K562 (cell line): ENCODE measurements around the gene CAMK2D. TPM values are rescaled to one million over a fixed set of nuclear protein-coding genes. Genes with fewer than 3 reads are reported as not detected.

ENCODE experiments used
- ATAC-seq: fragments of 200-7000 bp; cut with Tn5 transposase; 3 replicates; pipeline ENCODE4 v1.9.1; 2020; ENCODE audit warnings: moderate library complexity
- BruUV-seq: library from RNA; stranded (reverse); fragments of 400-500 nt; replicated peaks from 2 replicates; lab custom pipeline; 2021; lab: Mats Ljungman, UMichigan
- CTCF ChIA-PET: fragments of 300-600 bp; formaldehyde crosslinking; extraction: SDS; loops from one replicate; lab custom pipeline; 2021; ENCODE audit warnings: low intra/inter-chr PET ratio; lab: Yijun Ruan, JAX
- POLR2A ChIA-PET: fragments of 300-600, 350-650 bp; sonication (Branson Sonifier 250); formaldehyde crosslinking; extraction: SDS; loops from one replicate; lab custom pipeline; 2021; ENCODE audit warnings: antibody characterized with exemption, inconsistent platforms; lab: Yijun Ruan, JAX
- DNase-seq, 4 experiments: peaks; one replicate each; pipeline versions ENCODE4 v3.0.0 to v3.0.0-alpha.2; 2011 to 2018; ENCODE audit warnings: low spot score in 3 of 4, mixed read lengths in 3 of 4; ENCODE audit errors: extremely low read depth in 1 of 4
- FAIRE-seq: peaks from 2 replicates; lab custom pipeline; 2011; peaks lifted over from hg19 to GRCh38; lab: Jason Lieb, UNC
- H2AFZ ChIP-seq: 2 replicates; pipeline ENCODE4 v1.6.0; 2011; ENCODE audit warnings: low read depth, low read length, control low read depth, inconsistent platforms
- H3K27ac ChIP-seq: fragments of 200-600 bp; 3 replicates; pipeline ENCODE4 v1.8.0; 2011; ENCODE audit warnings: low read depth, mild to moderate bottlenecking, control low read depth, inconsistent platforms, low read length, moderate library complexity, mixed read lengths; ENCODE audit errors: extremely low read depth
- H3K27me3 ChIP-seq, 2 experiments: fragments of 300-600 bp in 1 of 2; 2 replicates in 1 of 2; 3 replicates in 1 of 2; pipeline versions ENCODE4 v1.6.0 to v1.8.0; 2011; ENCODE audit warnings: inconsistent platforms in 2 of 2, low read length in 2 of 2, mild to moderate bottlenecking in 1 of 2, mixed read lengths in 1 of 2, moderate library complexity in 1 of 2; ENCODE audit not compliant: control insufficient read depth in 2 of 2, insufficient read depth in 2 of 2
- H3K36me3 ChIP-seq: fragments of 300-600 bp; 3 replicates; pipeline ENCODE4 v1.8.0; 2011; ENCODE audit warnings: mild to moderate bottlenecking, low read length, inconsistent platforms; ENCODE audit not compliant: control insufficient read depth, insufficient read depth
- H3K4me1 ChIP-seq, 2 experiments: fragments of 200-600 bp in 1 of 2; replicated peaks in 1 of 2; 2 replicates in 1 of 2; 3 replicates in 1 of 2; pipeline versions ENCODE4 v1.5.1 to v1.8.0; 2011; ENCODE audit warnings: inconsistent platforms in 2 of 2, low read length in 2 of 2, mild to moderate bottlenecking in 1 of 2, mixed read lengths in 1 of 2, moderate library complexity in 1 of 2; ENCODE audit not compliant: control insufficient read depth in 2 of 2, insufficient read depth in 2 of 2
- H3K4me2 ChIP-seq: 2 replicates; pipeline ENCODE4 v1.6.1; 2011; ENCODE audit warnings: low read length, control low read depth, inconsistent platforms, mixed read lengths; ENCODE audit not compliant: insufficient read depth
- H3K4me3 ChIP-seq: fragments of 200-600 bp; sonication (generic), shearing (Covaris generic); 2 replicates; pipeline ENCODE4 v1.5.1; 2016; ENCODE audit warnings: control low read depth, inconsistent platforms
- H3K79me2 ChIP-seq: fragments of 200-600 bp; 3 replicates; pipeline ENCODE4 v1.8.0; 2011; ENCODE audit warnings: low read length, inconsistent platforms; ENCODE audit not compliant: control insufficient read depth, insufficient read depth
- H3K9ac ChIP-seq, 2 experiments: 2 replicates each; pipeline versions ENCODE4 v1.6.0 to v1.6.1; 2011; ENCODE audit warnings: low read depth in 2 of 2, low read length in 2 of 2, control low read depth in 1 of 2, inconsistent platforms in 1 of 2, mild to moderate bottlenecking in 1 of 2, mixed read lengths in 1 of 2; ENCODE audit not compliant: insufficient read depth in 1 of 2
- H3K9me1 ChIP-seq: one replicate; pipeline ENCODE4 v1.6.0; 2011; ENCODE audit warnings: inconsistent platforms, mild to moderate bottlenecking, low read length, moderate library complexity; ENCODE audit not compliant: control insufficient read depth, insufficient read depth
- H3K9me3 ChIP-seq: replicated peaks from 2 replicates; pipeline ENCODE4 v1.5.1; 2011; ENCODE audit warnings: low read depth, low read length, inconsistent platforms; ENCODE audit not compliant: control insufficient read depth, insufficient read depth
- H4K20me1 ChIP-seq: replicated peaks from 2 replicates; pipeline ENCODE4 v1.6.1; 2011; ENCODE audit warnings: low read length, inconsistent platforms, mixed read lengths; ENCODE audit not compliant: control insufficient read depth, insufficient read depth
- FOXP1 ChIP-seq: sonication (generic); formaldehyde crosslinking; IDR thresholded peaks from 2 replicates; pipeline ENCODE4 v1.8.0; 2022; ENCODE audit warnings: mild to moderate bottlenecking, missing genetic modification reagents
- PHB ChIP-seq: fragments of 250-450 bp; sonication (Bioruptor Pico); IDR thresholded peaks from 2 replicates; pipeline ENCODE4 v1.5.0; 2021
- RAD21 ChIP-seq, 2 experiments: fragments of 250-450 bp in 1 of 2; fragments of 450-650 bp in 1 of 2; sonication (Bioruptor Pico) in 1 of 2; formaldehyde crosslinking in 1 of 2; IDR thresholded peaks in 1 of 2; conservative IDR thresholded peaks in 1 of 2; 2 replicates each; pipeline versions ENCODE4 v1.4.0 to v1.8.0; 2020 to 2022; ENCODE audit warnings: mild to moderate bottlenecking in 2 of 2, moderate library complexity in 1 of 2
- RB1 ChIP-seq: fragments of 450-650 bp; IDR thresholded peaks from 2 replicates; pipeline ENCODE4 v1.6.1; 2017; ENCODE audit warnings: low read depth, mild to moderate bottlenecking
- SUPT5H ChIP-seq: fragments of 450-650 bp; IDR thresholded peaks from 2 replicates; pipeline ENCODE4 v1.6.1; 2016
- TFAM ChIP-seq: fragments of 250-450 bp; sonication (Bioruptor Pico); conservative IDR thresholded peaks from 2 replicates; pipeline ENCODE4 v1.5.0; 2021; ENCODE audit warnings: mild to moderate bottlenecking, moderate library complexity
- TRIM28 ChIP-seq: fragments of 450-650 bp; IDR thresholded peaks from 2 replicates; pipeline ENCODE4 v1.6.1; 2017
- ZNF140 ChIP-seq: fragments of 250-450 bp; sonication (Bioruptor Pico); IDR thresholded peaks from 2 replicates; pipeline ENCODE4 v1.8.0; 2021; ENCODE audit warnings: moderate library complexity, mild to moderate bottlenecking, inconsistent platforms
- ZNF184 ChIP-seq: sonication (generic); formaldehyde crosslinking; IDR thresholded peaks from 2 replicates; pipeline ENCODE4 v1.5.0; 2020; ENCODE audit warnings: missing genetic modification reagents
- ZNF274 ChIP-seq: IDR thresholded peaks from 2 replicates; pipeline ENCODE4 v1.6.1; 2011; ENCODE audit warnings: low read depth, mild to moderate bottlenecking, low read length, moderate library complexity, borderline replicate concordance
- ZNF644 ChIP-seq: fragments of 200-800 bp; sonication (Bioruptor generic); IDR thresholded peaks from 2 replicates; pipeline ENCODE4 v1.6.1; 2016; ENCODE audit warnings: low read depth, missing genetic modification characterization, missing compliant biosample characterization
- WGBS: fragments of 100-300 bp; shearing (Covaris generic); methylation state at CpG from one replicate; pipeline ENCODE4 v1.1.6; 2016; ENCODE audit warnings: low coverage, mixed read lengths; ENCODE audit not compliant: insufficient coverage; ENCODE audit errors: missing lambda C conversion rate; 5-methylcytosine and 5-hydroxymethylcytosine counted together
- in situ Hi-C: fragments of 300-500 bp; cut with MboI; formaldehyde crosslinking; loops from 4 replicates; pipeline ENCODE4 v1.15.0; 2018; ENCODE audit warnings: inconsistent platforms, mixed read lengths
- intact Hi-C: fragments of 100-400 bp; cut with micrococcal nuclease; formaldehyde crosslinking; loops from 2 replicates; pipeline ENCODE4 v1.14.2; 2022
- polyA plus RNA-seq, 8 experiments: library from polyadenylated mRNA; depleted of rRNA in 4 of 8; stranded (reverse) in 5 of 8; unstranded in 3 of 8; fragments of >200 nt; fragmentation: Nextera tagmentation in 2 of 8; fragmentation: Illumina TruSeq in 1 of 8; extraction: Ambion mirVana in 2 of 8; extraction: Trizol in 1 of 8; gene quantifications; 2 replicates each; pipeline versions ENCODE4 v1.2.1 to v1.2.3, GENCODE V29; 2011 to 2014; ENCODE audit warnings: inconsistent platforms in 1 of 8, missing spikeins in 1 of 8
- total RNA-seq, 7 experiments: library from RNA; depleted of rRNA in 6 of 7; stranded (reverse); fragments of >200 nt in 6 of 7; fragmentation: Illumina TruSeq in 2 of 7; extraction: Trizol in 2 of 7; gene quantifications; 2 replicates each; pipeline versions ENCODE4 v1.2.1 to v1.2.3, GENCODE V29; 2011 to 2021; ENCODE audit warnings: low replicate concordance in 1 of 7
- TF ChIP-seq, protein P1 (sequence below): fragments of 250-450 bp; sonication (Bioruptor Pico); IDR thresholded peaks from 2 replicates; pipeline ENCODE4 v1.4.0; 2020; ENCODE audit warnings: mild to moderate bottlenecking
- TF ChIP-seq, protein P2 (sequence below): sonication (generic); formaldehyde crosslinking; IDR thresholded peaks from 2 replicates; pipeline ENCODE4 v1.8.1; 2023; ENCODE audit warnings: mild to moderate bottlenecking, missing genetic modification reagents, moderate library complexity
- TF ChIP-seq, protein P3 (sequence below): fragments of 450-650 bp; IDR thresholded peaks from 2 replicates; pipeline ENCODE4 v1.6.1; 2016; ENCODE audit warnings: missing biosample characterization, missing genetic modification characterization
- TF ChIP-seq, protein P4 (sequence below): fragments of 450-650 bp; IDR thresholded peaks from 2 replicates; pipeline ENCODE4 v1.6.1; 2018; ENCODE audit warnings: mild to moderate bottlenecking, low read depth; ENCODE audit not compliant: partially characterized antibody
- TF ChIP-seq, protein P5 (sequence below): fragments of 250-450 bp; sonication (Bioruptor Pico); IDR thresholded peaks from 2 replicates; pipeline ENCODE4 v1.4.0; 2020; ENCODE audit warnings: borderline replicate concordance

The CAMK2D gene
- total and polyA plus RNA-seq, 9 of the 15 experiments (the other 6 are each of a cell fraction or from before 2014, with no cell fraction given): 0.01 to 0.33 (median 0.04) TPM; not detected in 2

GRCh38 chr4:113446019-113446418, 315.5 kb downstream of the CAMK2D start (continued):
- TF ChIP-seq RB1 (no peak), RAD21 (CRISPR knock-in tag; conservative IDR thresholded peaks at IDR 0.05 in 1 of 2, IDR thresholded peaks at IDR 0.05 in 1 of 2) (no peak), FOXP1 (CRISPR knock-in tag) (no peak), SUPT5H (no peak), ZNF184 (CRISPR knock-in tag) (no peak), ZNF644 (tag) (no peak), ZNF140 (no peak), PHB (no peak)
- TF ChIP-seq, protein P1, sequence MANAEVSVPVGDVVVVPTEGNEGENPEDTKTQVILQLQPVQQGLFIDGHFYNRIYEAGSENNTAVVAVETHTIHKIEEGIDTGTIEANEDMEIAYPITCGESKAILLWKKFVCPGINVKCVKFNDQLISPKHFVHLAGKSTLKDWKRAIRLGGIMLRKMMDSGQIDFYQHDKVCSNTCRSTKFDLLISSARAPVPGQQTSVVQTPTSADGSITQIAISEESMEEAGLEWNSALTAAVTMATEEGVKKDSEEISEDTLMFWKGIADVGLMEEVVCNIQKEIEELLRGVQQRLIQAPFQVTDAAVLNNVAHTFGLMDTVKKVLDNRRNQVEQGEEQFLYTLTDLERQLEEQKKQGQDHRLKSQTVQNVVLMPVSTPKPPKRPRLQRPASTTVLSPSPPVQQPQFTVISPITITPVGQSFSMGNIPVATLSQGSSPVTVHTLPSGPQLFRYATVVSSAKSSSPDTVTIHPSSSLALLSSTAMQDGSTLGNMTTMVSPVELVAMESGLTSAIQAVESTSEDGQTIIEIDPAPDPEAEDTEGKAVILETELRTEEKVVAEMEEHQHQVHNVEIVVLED (CRISPR knock-in tag): no peak
- TF ChIP-seq, protein P2, sequence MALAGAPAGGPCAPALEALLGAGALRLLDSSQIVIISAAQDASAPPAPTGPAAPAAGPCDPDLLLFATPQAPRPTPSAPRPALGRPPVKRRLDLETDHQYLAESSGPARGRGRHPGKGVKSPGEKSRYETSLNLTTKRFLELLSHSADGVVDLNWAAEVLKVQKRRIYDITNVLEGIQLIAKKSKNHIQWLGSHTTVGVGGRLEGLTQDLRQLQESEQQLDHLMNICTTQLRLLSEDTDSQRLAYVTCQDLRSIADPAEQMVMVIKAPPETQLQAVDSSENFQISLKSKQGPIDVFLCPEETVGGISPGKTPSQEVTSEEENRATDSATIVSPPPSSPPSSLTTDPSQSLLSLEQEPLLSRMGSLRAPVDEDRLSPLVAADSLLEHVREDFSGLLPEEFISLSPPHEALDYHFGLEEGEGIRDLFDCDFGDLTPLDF: no peak

DNA sequence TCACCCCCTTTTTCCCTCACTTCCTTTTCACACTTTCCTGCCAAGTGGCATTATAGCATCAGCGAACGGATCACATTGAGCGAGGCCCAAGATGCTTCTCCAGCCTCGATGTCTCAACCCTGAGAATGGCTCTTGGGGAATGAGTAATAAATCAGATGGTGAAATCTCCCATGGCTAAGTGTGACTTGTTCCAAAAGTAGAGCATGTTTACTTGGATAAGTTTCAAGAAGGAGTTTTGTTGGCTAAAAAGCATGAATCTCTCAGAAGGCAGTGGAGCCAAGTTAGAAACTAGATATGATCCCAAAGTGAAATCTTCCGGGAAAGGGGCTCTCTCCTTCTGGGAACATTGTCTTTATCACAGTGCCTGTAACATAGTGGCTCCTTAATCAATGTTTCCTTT, 316.3 kb downstream of the CAMK2D start:
- Histone ChIP-seq H3K4me3 (no peak overlapping the region), H3K79me2 (no peaks in the 10 kb centered on the region), H3K36me3 (no peaks in the 10 kb centered on the region), H3K9me1 (no peaks in the 10 kb centered on the region), H3K9ac (no peak overlapping the region), H4K20me1 (no peaks in the 10 kb centered on the region), H3K4me2 (no peak overlapping the region), H3K27me3 (no peaks in the 10 kb centered on the region), H3K9me3 (no peaks in the 10 kb centered on the region), H2AFZ (no peak overlapping the region), H3K4me1 (no peaks in the 10 kb centered on the region), H3K27ac (no peak overlapping the region)
- intact Hi-C loops: no loop called here
- BruUV-seq: no TSS peak
- ChIA-PET CTCF (no interaction called here), POLR2A (no interaction called here)
- FAIRE-seq (no peak), DNase-seq (no peak), ATAC-seq (no peak)
- WGBS: 0% methylated on average over 5 of the region's 5 CpGs
- in situ Hi-C loops: no loop called here
- TF ChIP-seq, protein P3, sequence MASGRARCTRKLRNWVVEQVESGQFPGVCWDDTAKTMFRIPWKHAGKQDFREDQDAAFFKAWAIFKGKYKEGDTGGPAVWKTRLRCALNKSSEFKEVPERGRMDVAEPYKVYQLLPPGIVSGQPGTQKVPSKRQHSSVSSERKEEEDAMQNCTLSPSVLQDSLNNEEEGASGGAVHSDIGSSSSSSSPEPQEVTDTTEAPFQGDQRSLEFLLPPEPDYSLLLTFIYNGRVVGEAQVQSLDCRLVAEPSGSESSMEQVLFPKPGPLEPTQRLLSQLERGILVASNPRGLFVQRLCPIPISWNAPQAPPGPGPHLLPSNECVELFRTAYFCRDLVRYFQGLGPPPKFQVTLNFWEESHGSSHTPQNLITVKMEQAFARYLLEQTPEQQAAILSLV: no peak
- TF ChIP-seq, protein P4, sequence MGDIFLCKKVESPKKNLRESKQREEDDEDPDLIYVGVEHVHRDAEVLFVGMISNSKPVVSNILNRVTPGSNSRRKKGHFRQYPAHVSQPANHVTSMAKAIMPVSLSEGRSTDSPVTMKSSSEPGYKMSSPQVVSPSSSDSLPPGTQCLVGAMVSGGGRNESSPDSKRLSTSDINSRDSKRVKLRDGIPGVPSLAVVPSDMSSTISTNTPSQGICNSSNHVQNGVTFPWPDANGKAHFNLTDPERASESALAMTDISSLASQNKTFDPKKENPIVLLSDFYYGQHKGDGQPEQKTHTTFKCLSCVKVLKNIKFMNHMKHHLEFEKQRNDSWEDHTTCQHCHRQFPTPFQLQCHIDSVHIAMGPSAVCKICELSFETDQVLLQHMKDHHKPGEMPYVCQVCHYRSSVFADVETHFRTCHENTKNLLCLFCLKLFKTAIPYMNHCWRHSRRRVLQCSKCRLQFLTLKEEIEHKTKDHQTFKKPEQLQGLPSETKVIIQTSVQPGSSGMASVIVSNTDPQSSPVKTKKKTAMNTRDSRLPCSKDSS: no peak
- TF ChIP-seq TRIM28 (no peak), ZNF274 (no peak), TFAM (CRISPR knock-in tag) (no peak)
- TF ChIP-seq, protein P5, sequence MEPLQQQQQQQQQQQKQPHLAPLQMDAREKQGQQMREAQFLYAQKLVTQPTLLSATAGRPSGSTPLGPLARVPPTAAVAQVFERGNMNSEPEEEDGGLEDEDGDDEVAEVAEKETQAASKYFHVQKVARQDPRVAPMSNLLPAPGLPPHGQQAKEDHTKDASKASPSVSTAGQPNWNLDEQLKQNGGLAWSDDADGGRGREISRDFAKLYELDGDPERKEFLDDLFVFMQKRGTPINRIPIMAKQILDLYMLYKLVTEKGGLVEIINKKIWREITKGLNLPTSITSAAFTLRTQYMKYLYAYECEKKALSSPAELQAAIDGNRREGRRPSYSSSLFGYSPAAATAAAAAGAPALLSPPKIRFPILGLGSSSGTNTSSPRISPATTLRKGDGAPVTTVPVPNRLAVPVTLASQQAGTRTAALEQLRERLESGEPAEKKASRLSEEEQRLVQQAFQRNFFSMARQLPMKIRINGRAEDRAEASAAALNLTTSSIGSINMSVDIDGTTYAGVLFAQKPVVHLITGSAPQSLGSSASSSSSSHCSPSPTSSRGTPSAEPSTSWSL (CRISPR knock-in tag): no peak
